Measurements from ENCODE around the gene BACH2. TPM values are rescaled to one million over a fixed set of nuclear protein-coding genes. Genes with fewer than 3 reads are reported as not detected.

Gene BACH2
- total RNA-seq, 5 donors from 2014 or later (not counting 1 experiment from before 2014, with no cell fraction given): 81.9 to 196 (median 96.7) TPM

GRCh38 chr6:90151576-90152422, 144.8 kb downstream of the BACH2 start:
- H3K36me3 Mint-ChIP-seq: peaks cover 12% of the 10 kb centered on the region
- no peaks in the 10 kb centered on the region for H3K27me3 ChIP-seq (replicated peaks in 1 of 2; ENCODE audit: control insufficient read depth in 2 of 2, extremely low read depth in 1 of 2, insufficient read depth in 2 of 2, low read length in 1 of 2)
- CTCF ChIA-PET: no interaction called here
- 83% methylated on average over 1 of the region's 4 CpGs for WGBS (ENCODE audit: insufficient coverage)
- no peaks in the 10 kb centered on the region for H3K9me3 ChIP-seq
- peaks cover 74 to 85% (median 82%) of the 10 kb centered on the region in 3 donors for H3K4me1 Mint-ChIP-seq
- ATAC-seq (replicated peaks in 1 of 4) (no peak), DNase-seq (no peak)
- no peaks in the 10 kb centered on the region for H3K36me3 ChIP-seq (ENCODE audit: control insufficient read depth in 2 of 2, extremely low read depth in 1 of 2, insufficient read depth in 1 of 2, low read length in 1 of 2)
- peaks cover 26 to 48% of the 10 kb centered on the region in 2 experiments for H3K4me1 ChIP-seq (ENCODE audit: control insufficient read depth in 1 of 2, extremely low read depth in 1 of 2, insufficient read depth in 2 of 2, low read length in 2 of 2)
- H3K4me3 Mint-ChIP-seq: no peak overlapping the region
- H3K27me3 Mint-ChIP-seq: no peaks in the 10 kb centered on the region
- H3K4me3 ChIP-seq (ENCODE audit: control insufficient read depth in 1 of 2, extremely low read depth in 1 of 2, low read length in 1 of 2): no peak overlapping the region
- H3K27ac ChIP-seq (ENCODE audit: low read length): no peak overlapping the region
- no peaks in the 10 kb centered on the region for H3K9me3 Mint-ChIP-seq
- POLR2A ChIA-PET: interaction anchor here in 1 of 2 donors (0.5 kb wide), 1 partner anchor 61 kb away, joined by 3 read pairs; no protein-coding TSS in a partner anchor
- no peak overlapping the region for H3K27ac Mint-ChIP-seq

GRCh38 chr6:90149280-90149679, 147.4 kb downstream of the BACH2 start:
- H3K27ac ChIP-seq (ENCODE audit: low read length): no peak overlapping the region
- H3K4me3 Mint-ChIP-seq: peak overlapping the region in 1 of 3 donors; percentile 17
- H3K36me3 ChIP-seq (ENCODE audit: control insufficient read depth in 2 of 2, extremely low read depth in 1 of 2, insufficient read depth in 1 of 2, low read length in 1 of 2): no peaks in the 10 kb centered on the region
- H3K4me1 ChIP-seq (ENCODE audit: control insufficient read depth in 1 of 2, extremely low read depth in 1 of 2, insufficient read depth in 2 of 2, low read length in 2 of 2): peaks cover 6 to 35% of the 10 kb centered on the region in 2 experiments
- no peaks in the 10 kb centered on the region for H3K9me3 Mint-ChIP-seq
- WGBS (ENCODE audit: insufficient coverage): 56% methylated on average over 2 of the region's 3 CpGs
- peaks cover 70 to 84% (median 82%) of the 10 kb centered on the region in 3 donors for H3K4me1 Mint-ChIP-seq
- ChIA-PET CTCF (interaction anchor here (0.6 to 0.9 kb wide), 3 partner anchors 29 to 244 kb away, joined by 3 read pairs; no protein-coding TSS in a partner anchor), POLR2A (no interaction called here)
- H3K36me3 Mint-ChIP-seq: peaks cover 16% of the 10 kb centered on the region
- peak overlapping the region in 1 of 2 donors; percentile 49 for H3K27ac Mint-ChIP-seq
- no peak overlapping the region for H3K4me3 ChIP-seq (ENCODE audit: control insufficient read depth in 1 of 2, extremely low read depth in 1 of 2, low read length in 1 of 2)
- no peaks in the 10 kb centered on the region for H3K9me3 ChIP-seq
- DNase-seq (no peak), ATAC-seq (replicated peaks in 1 of 4) (no peak)
- no peaks in the 10 kb centered on the region for H3K27me3 ChIP-seq (replicated peaks in 1 of 2; ENCODE audit: control insufficient read depth in 2 of 2, extremely low read depth in 1 of 2, insufficient read depth in 2 of 2, low read length in 1 of 2)
- H3K27me3 Mint-ChIP-seq: no peaks in the 10 kb centered on the region

- POLR2A ChIA-PET: no interaction called here
Observed at GRCh38 chr6:90148867-90149266, 147.8 kb downstream of the BACH2 start.

GRCh38 chr6:90146921-90147649, 149.6 kb downstream of the BACH2 start:
- no peaks in the 10 kb centered on the region for H3K9me3 Mint-ChIP-seq
- no peak overlapping the region for H3K4me3 ChIP-seq (ENCODE audit: control insufficient read depth in 1 of 2, extremely low read depth in 1 of 2, low read length in 1 of 2)
- ATAC-seq (replicated peaks in 1 of 4) (no peak), DNase-seq (no peak)
- H3K27me3 Mint-ChIP-seq: no peaks in the 10 kb centered on the region
- no peak overlapping the region for H3K27ac ChIP-seq (ENCODE audit: low read length)
- peaks cover 16% of the 10 kb centered on the region for H3K36me3 Mint-ChIP-seq
- H3K4me1 ChIP-seq (ENCODE audit: control insufficient read depth in 1 of 2, extremely low read depth in 1 of 2, insufficient read depth in 2 of 2, low read length in 2 of 2): peaks cover 7 to 37% of the 10 kb centered on the region in 2 experiments
- H3K4me3 Mint-ChIP-seq: peak overlapping the region in 1 of 3 donors; percentile 53
- ChIA-PET CTCF (interaction anchor here in 1 of 2 donors (0.9 kb wide), 1 partner anchor 10 kb away, joined by 3 read pairs; no protein-coding TSS in a partner anchor), POLR2A (interaction anchor here (0.5 to 0.6 kb wide), 3 partner anchors 14 to 148 kb away, joined by 3 to 8 read pairs (median 5); no protein-coding TSS in a partner anchor)
- no peaks in the 10 kb centered on the region for H3K27me3 ChIP-seq (replicated peaks in 1 of 2; ENCODE audit: control insufficient read depth in 2 of 2, extremely low read depth in 1 of 2, insufficient read depth in 2 of 2, low read length in 1 of 2)
- peaks cover 69 to 87% (median 83%) of the 10 kb centered on the region in 3 donors for H3K4me1 Mint-ChIP-seq
- peak overlapping the region in 1 of 2 donors; percentile 80 for H3K27ac Mint-ChIP-seq
- WGBS (ENCODE audit: insufficient coverage): 94% methylated on average over 8 of the region's 13 CpGs
- H3K36me3 ChIP-seq (ENCODE audit: control insufficient read depth in 2 of 2, extremely low read depth in 1 of 2, insufficient read depth in 1 of 2, low read length in 1 of 2): peaks cover 0 to 2% of the 10 kb centered on the region in 2 donors
- no peaks in the 10 kb centered on the region for H3K9me3 ChIP-seq

More at GRCh38 chr6:90148867-90149266, 147.8 kb downstream of the BACH2 start:
- Mint-ChIP-seq H3K27me3 (no peaks in the 10 kb centered on the region), H3K4me1 (peaks cover 66 to 82% (median 80%) of the 10 kb centered on the region in 3 donors), H3K36me3 (peaks cover 16% of the 10 kb centered on the region), H3K4me3 (peak overlapping the region in 1 of 3 donors; percentile 17), H3K9me3 (no peaks in the 10 kb centered on the region), H3K27ac (peak overlapping the region in 1 of 2 donors; percentile 49)
- 90% methylated on average over 3 of the region's 5 CpGs for WGBS (ENCODE audit: insufficient coverage)
- Histone ChIP-seq H3K9me3 (no peaks in the 10 kb centered on the region), H3K4me1 (ENCODE audit: control insufficient read depth in 1 of 2, extremely low read depth in 1 of 2, insufficient read depth in 2 of 2, low read length in 2 of 2) (peaks cover 7 to 35% of the 10 kb centered on the region in 2 experiments), H3K27ac (ENCODE audit: low read length) (no peak overlapping the region), H3K4me3 (ENCODE audit: control insufficient read depth in 1 of 2, extremely low read depth in 1 of 2, low read length in 1 of 2) (no peak overlapping the region), H3K36me3 (ENCODE audit: control insufficient read depth in 2 of 2, extremely low read depth in 1 of 2, insufficient read depth in 1 of 2, low read length in 1 of 2) (no peaks in the 10 kb centered on the region), H3K27me3 (replicated peaks in 1 of 2; ENCODE audit: control insufficient read depth in 2 of 2, extremely low read depth in 1 of 2, insufficient read depth in 2 of 2, low read length in 1 of 2) (no peaks in the 10 kb centered on the region)
- DNase-seq (no peak), ATAC-seq (replicated peaks in 1 of 4) (peak in 2 of 4 experiments; percentile 26 to 56)
- CTCF ChIA-PET: interaction anchor here (0.6 to 0.9 kb wide), 3 partner anchors 29 to 244 kb away, joined by 3 read pairs; no protein-coding TSS in a partner anchor

GRCh38 chr6:90146024-90146423, 150.6 kb downstream of the BACH2 start:
- ChIA-PET POLR2A (interaction anchor here (0.6 to 0.7 kb wide), 2 partner anchors 10 to 143 kb away, joined by 3 read pairs; no protein-coding TSS in a partner anchor), CTCF (no interaction called here)
- H3K27me3 Mint-ChIP-seq: no peaks in the 10 kb centered on the region

More at GRCh38 chr6:90146024-90146423, 150.6 kb downstream of the BACH2 start:
- Histone ChIP-seq H3K9me3 (no peaks in the 10 kb centered on the region), H3K4me1 (ENCODE audit: control insufficient read depth in 1 of 2, extremely low read depth in 1 of 2, insufficient read depth in 2 of 2, low read length in 2 of 2) (peaks cover 7 to 37% of the 10 kb centered on the region in 2 experiments), H3K36me3 (ENCODE audit: control insufficient read depth in 2 of 2, extremely low read depth in 1 of 2, insufficient read depth in 1 of 2, low read length in 1 of 2) (peaks cover 0 to 2% of the 10 kb centered on the region in 2 donors), H3K4me3 (ENCODE audit: control insufficient read depth in 1 of 2, extremely low read depth in 1 of 2, low read length in 1 of 2) (no peak overlapping the region), H3K27ac (ENCODE audit: low read length) (no peak overlapping the region), H3K27me3 (replicated peaks in 1 of 2; ENCODE audit: control insufficient read depth in 2 of 2, extremely low read depth in 1 of 2, insufficient read depth in 2 of 2, low read length in 1 of 2) (no peaks in the 10 kb centered on the region)
- ATAC-seq (replicated peaks in 1 of 4): no peak
- Mint-ChIP-seq H3K27ac (no peak overlapping the region), H3K4me1 (peaks cover 70 to 89% (median 79%) of the 10 kb centered on the region in 3 donors), H3K36me3 (peaks cover 16% of the 10 kb centered on the region), H3K4me3 (no peak overlapping the region), H3K9me3 (no peaks in the 10 kb centered on the region)
- no peak for DNase-seq
- 100% methylated on average over 1 of the region's 4 CpGs for WGBS (ENCODE audit: insufficient coverage)
